Neural crest cell (in vitro differentiated cells): ENCODE results near the gene PMS1. TPM values are rescaled to one million over a fixed set of nuclear protein-coding genes. Genes with fewer than 3 reads are reported as not detected.

Experiments
- DNase-seq: peaks from one replicate; pipeline ENCODE4 v3.0.0; 2021; ENCODE audit warnings: low read depth, mixed read lengths, low spot score
- H3K27ac Mint-ChIP-seq: one replicate; pipeline ENCODE4 v1.8.0; 2021; ENCODE audit warnings: mild to moderate bottlenecking, mixed read lengths; ENCODE audit not compliant: unreplicated experiment
- H3K27me3 Mint-ChIP-seq: 2 replicates; pipeline ENCODE4 v1.8.0; 2021; ENCODE audit warnings: low read depth, mild to moderate bottlenecking, mixed read lengths
- H3K36me3 Mint-ChIP-seq: 2 replicates; pipeline ENCODE4 v1.8.0; 2021; ENCODE audit warnings: low read depth, mild to moderate bottlenecking, mixed read lengths
- H3K4me1 Mint-ChIP-seq: 2 replicates; pipeline ENCODE4 v1.8.0; 2021; ENCODE audit warnings: mixed read lengths
- H3K4me3 Mint-ChIP-seq: one replicate; pipeline ENCODE4 v1.8.0; 2021; ENCODE audit warnings: mild to moderate bottlenecking, mixed read lengths
- H3K9me3 Mint-ChIP-seq: 2 replicates; pipeline ENCODE4 v1.8.0; 2021; ENCODE audit warnings: mixed read lengths
- CTCF ChIP-seq: fragments of 200-600 bp; sonication (generic); conservative IDR thresholded peaks from 2 replicates; pipeline ENCODE4 v1.5.0; 2021; ENCODE audit warnings: antibody characterized with exemption, mild to moderate bottlenecking
- total RNA-seq: library from RNA; stranded (reverse); gene quantifications from 2 replicates; pipeline ENCODE4 v1.2.1, GENCODE V29; 2021

PMS1 gene
- total RNA-seq, 1 donor from 2014 or later = 58.4 TPM

- peak within 1 kb of the TSS; percentile 99 for H3K27ac Mint-ChIP-seq
- TF ChIP-seq CTCF = peak; percentile 66
These were observed 21.5 kb upstream of the PMS1 start, which contains the start of gene OSGEPL1 for GRCh38 chr2:189762551-189763298. OSGEPL1 (minus strand) TSS chr2:189762792; CDS start chr2:189761640, 1,152 bp downstream.

GRCh38 chr2:189763908-189764661 is 20.2 kb upstream of the PMS1 start:
- peaks cover 10% of the 10 kb centered on the region for H3K36me3 Mint-ChIP-seq
- no peak for DNase-seq
- peak overlapping the region; percentile 76 for H3K4me3 Mint-ChIP-seq
- H3K4me1 Mint-ChIP-seq = peaks cover 12% of the 10 kb centered on the region
- H3K27me3 Mint-ChIP-seq = no peaks in the 10 kb centered on the region
- H3K27ac Mint-ChIP-seq = no peak overlapping the region
- H3K9me3 Mint-ChIP-seq = no peaks in the 10 kb centered on the region
- no peak for TF ChIP-seq CTCF

More at GRCh38 chr2:189762551-189763298, 21.5 kb upstream of the PMS1 start, which contains the start of gene OSGEPL1:
- Mint-ChIP-seq H3K27me3 (no peaks in the 10 kb centered on the region), H3K9me3 (no peaks in the 10 kb centered on the region), H3K4me1 (peaks cover 12% of the 10 kb centered on the region), H3K36me3 (peaks cover 15% of the 10 kb centered on the region), H3K4me3 (peak within 1 kb of the TSS; percentile 98)
- peak; percentile 78 for DNase-seq

GRCh38 chr2:189770590-189771322 is 13.5 kb upstream of the PMS1 start:
- DNase-seq = no peak
- no peaks in the 10 kb centered on the region for H3K9me3 Mint-ChIP-seq
- H3K36me3 Mint-ChIP-seq = peaks cover 10% of the 10 kb centered on the region
- H3K27ac Mint-ChIP-seq = no peak overlapping the region
- no peak overlapping the region for H3K4me3 Mint-ChIP-seq
- no peaks in the 10 kb centered on the region for H3K27me3 Mint-ChIP-seq
- no peaks in the 10 kb centered on the region for H3K4me1 Mint-ChIP-seq
- TF ChIP-seq CTCF = no peak

- Mint-ChIP-seq H3K27me3 (no peaks in the 10 kb centered on the region), H3K4me3 (no peak overlapping the region), H3K36me3 (peaks cover 4% of the 10 kb centered on the region), H3K27ac (no peak overlapping the region), H3K9me3 (no peaks in the 10 kb centered on the region), H3K4me1 (no peaks in the 10 kb centered on the region)
- DNase-seq = no peak
- no peak for TF ChIP-seq CTCF
These were observed 12.0 kb upstream of the PMS1 start for GRCh38 chr2:189772212-189772611.

- DNase-seq = no peak
- Mint-ChIP-seq H3K36me3 (peaks cover 24% of the 10 kb centered on the region), H3K27ac (no peak overlapping the region), H3K27me3 (no peaks in the 10 kb centered on the region), H3K9me3 (no peaks in the 10 kb centered on the region), H3K4me1 (peaks cover 48% of the 10 kb centered on the region), H3K4me3 (peak overlapping the region; percentile 99)
- TF ChIP-seq CTCF = no peak
These were observed 2.0 kb upstream of the PMS1 start for GRCh38 chr2:189782221-189782671.
